HepG2 (cell line): ENCODE measurements around the gene RELL1. TPM values are rescaled to one million over a fixed set of nuclear protein-coding genes. Genes with fewer than 3 reads are reported as not detected.

Experiments
- AFF4 ChIP-seq: sonication (generic); formaldehyde crosslinking; IDR thresholded peaks from 2 replicates; pipeline ENCODE4 v1.4.0; 2020; ENCODE audit warnings: missing genetic modification reagents
- ASH2L ChIP-seq: fragments of 300-600, 200-600 bp; sonication (generic); IDR thresholded peaks from 2 replicates; pipeline ENCODE4 v1.7.0; 2017; ENCODE audit warnings: low read depth, mild to moderate bottlenecking, moderate library complexity, mixed read lengths, low read length; ENCODE audit not compliant: insufficient read length
- ATF7 ChIP-seq, 2 experiments: fragments of 450-650 bp in 1 of 2; sonication (generic) in 1 of 2; formaldehyde crosslinking in 1 of 2; IDR thresholded peaks; 2 replicates each; pipeline versions ENCODE4 v1.4.0 to v1.6.1; 2016 to 2020; ENCODE audit warnings: antibody characterized with exemption in 1 of 2, mild to moderate bottlenecking in 1 of 2, missing genetic modification reagents in 1 of 2
- ELF3 ChIP-seq: IDR thresholded peaks from 2 replicates; pipeline ENCODE4 v1.6.1; 2016; ENCODE audit warnings: missing genetic modification reagents, missing compliant biosample characterization
- FLYWCH1 ChIP-seq: sonication (generic); formaldehyde crosslinking; IDR thresholded peaks from 2 replicates; pipeline ENCODE4 v1.8.1; 2023; ENCODE audit warnings: mild to moderate bottlenecking, missing genetic modification reagents
- FOXA3 ChIP-seq: IDR thresholded peaks from 2 replicates; pipeline ENCODE4 v1.6.1; 2016; ENCODE audit warnings: missing genetic modification reagents, missing compliant biosample characterization
- HNF4G ChIP-seq, 2 experiments: sonication (generic) in 1 of 2; formaldehyde crosslinking in 1 of 2; IDR thresholded peaks; 2 replicates each; pipeline versions ENCODE4 v1.4.0 to v1.6.1; 2011 to 2020; ENCODE audit warnings: borderline replicate concordance in 2 of 2, low read depth in 2 of 2, mild to moderate bottlenecking in 2 of 2, low read length in 1 of 2, missing genetic modification reagents in 1 of 2, moderate library complexity in 1 of 2
- KMT2B ChIP-seq: IDR thresholded peaks from 2 replicates; pipeline ENCODE4 v1.6.1; 2016; ENCODE audit warnings: missing genetic modification reagents, missing compliant biosample characterization
- MAFK ChIP-seq, 2 experiments: IDR thresholded peaks in 1 of 2; conservative IDR thresholded peaks in 1 of 2; 2 replicates each; pipeline ENCODE4 v1.6.1; 2011; ENCODE audit warnings: improper control_type of control experiment in 2 of 2, low read length in 2 of 2
- MIXL1 ChIP-seq: IDR thresholded peaks from 2 replicates; pipeline ENCODE4 v1.6.1; 2016
- NCOA2 ChIP-seq: sonication (generic); formaldehyde crosslinking; IDR thresholded peaks from 2 replicates; pipeline ENCODE4 v1.8.0; 2022; ENCODE audit warnings: inconsistent platforms
- NFKBIZ ChIP-seq: IDR thresholded peaks from 2 replicates; pipeline ENCODE4 v1.6.1; 2018; ENCODE audit warnings: missing genetic modification reagents, missing compliant biosample characterization
- NR1H2 ChIP-seq: sonication (generic); formaldehyde crosslinking; IDR thresholded peaks from 2 replicates; pipeline ENCODE4 v1.8.1; 2022; ENCODE audit warnings: low read depth, missing genetic modification reagents, borderline replicate concordance
- POGZ ChIP-seq: sonication (generic); formaldehyde crosslinking; IDR thresholded peaks from 2 replicates; pipeline ENCODE4 v1.4.0; 2020; ENCODE audit warnings: mild to moderate bottlenecking, missing genetic modification reagents
- POLR2A ChIP-seq, 2 experiments: IDR thresholded peaks; 2 replicates each; pipeline ENCODE4 v1.6.1; 2011; ENCODE audit warnings: low read depth in 2 of 2, low read length in 2 of 2, mild to moderate bottlenecking in 1 of 2, moderate library complexity in 1 of 2; ENCODE audit not compliant: insufficient read depth in 1 of 2
- PPARG ChIP-seq: conservative IDR thresholded peaks from 2 replicates; pipeline ENCODE4 v1.6.1; 2016; ENCODE audit warnings: missing biosample characterization, missing genetic modification reagents
- SAP130 ChIP-seq: IDR thresholded peaks from 2 replicates; pipeline ENCODE4 v1.6.1; 2016; ENCODE audit warnings: low read depth
- SOX13 ChIP-seq, 3 experiments: fragments of 450-650 bp in 1 of 3; sonication (generic) in 1 of 3; formaldehyde crosslinking in 1 of 3; IDR thresholded peaks in 2 of 3; conservative IDR thresholded peaks in 1 of 3; 2 replicates each; pipeline versions ENCODE4 v1.5.0 to v1.6.1; 2016 to 2020; ENCODE audit warnings: antibody characterized with exemption in 1 of 3, mild to moderate bottlenecking in 1 of 3, missing compliant biosample characterization in 1 of 3, missing genetic modification reagents in 1 of 3, moderate library complexity in 1 of 3
- SOX5 ChIP-seq: IDR thresholded peaks from 2 replicates; pipeline ENCODE4 v1.6.1; 2016; ENCODE audit warnings: borderline replicate concordance
- STAG1 ChIP-seq: sonication (generic); formaldehyde crosslinking; IDR thresholded peaks from 2 replicates; pipeline ENCODE4 v1.4.0; 2020; ENCODE audit warnings: missing genetic modification reagents
- XRCC5 ChIP-seq: fragments of 200-400 bp; formaldehyde crosslinking; optimal IDR thresholded peaks from 2 replicates; pipeline ENCODE3; 2017; ENCODE audit warnings: mild to moderate bottlenecking, low read length
- ZMYM4 ChIP-seq: sonication (generic); formaldehyde crosslinking; IDR thresholded peaks from 2 replicates; pipeline ENCODE4 v1.8.1; 2023; ENCODE audit warnings: mild to moderate bottlenecking, missing genetic modification reagents
- ZNF143 ChIP-seq: sonication (generic); formaldehyde crosslinking; IDR thresholded peaks from 2 replicates; pipeline ENCODE4 v1.4.0; 2020; ENCODE audit warnings: missing genetic modification reagents
- polyA plus RNA-seq, 8 experiments: library from polyadenylated mRNA; depleted of rRNA in 3 of 8; stranded (reverse) in 7 of 8; unstranded in 1 of 8; fragments of >200 nt; fragmentation: Illumina TruSeq in 4 of 8; extraction: Trizol in 4 of 8; gene quantifications; 2 replicates each; pipeline versions ENCODE4 v1.2.1 to v1.2.3, GENCODE V29; 2011 to 2016; ENCODE audit warnings: low read depth in 4 of 8, missing spikeins in 1 of 8, mixed read lengths in 1 of 8; ENCODE audit not compliant: insufficient read depth in 1 of 8
- total RNA-seq, 5 experiments: library from RNA; depleted of rRNA; stranded (reverse); fragments of >200 nt; fragmentation: Illumina TruSeq; extraction: Trizol; gene quantifications; 2 replicates each; pipeline ENCODE4 v1.2.3, GENCODE V29; 2016; ENCODE audit warnings: low read depth in 1 of 5
- TF ChIP-seq, protein P1 (sequence below): sonication (generic); formaldehyde crosslinking; IDR thresholded peaks from 2 replicates; pipeline ENCODE4 v1.5.1; 2020; ENCODE audit warnings: mild to moderate bottlenecking, missing genetic modification reagents, borderline replicate concordance

The RELL1 gene
- total and polyA plus RNA-seq, 2 of the 13 experiments (the other 11 are each of a cell fraction or from before 2014, with no cell fraction given) = 8.4 to 58.4 TPM

DNA sequence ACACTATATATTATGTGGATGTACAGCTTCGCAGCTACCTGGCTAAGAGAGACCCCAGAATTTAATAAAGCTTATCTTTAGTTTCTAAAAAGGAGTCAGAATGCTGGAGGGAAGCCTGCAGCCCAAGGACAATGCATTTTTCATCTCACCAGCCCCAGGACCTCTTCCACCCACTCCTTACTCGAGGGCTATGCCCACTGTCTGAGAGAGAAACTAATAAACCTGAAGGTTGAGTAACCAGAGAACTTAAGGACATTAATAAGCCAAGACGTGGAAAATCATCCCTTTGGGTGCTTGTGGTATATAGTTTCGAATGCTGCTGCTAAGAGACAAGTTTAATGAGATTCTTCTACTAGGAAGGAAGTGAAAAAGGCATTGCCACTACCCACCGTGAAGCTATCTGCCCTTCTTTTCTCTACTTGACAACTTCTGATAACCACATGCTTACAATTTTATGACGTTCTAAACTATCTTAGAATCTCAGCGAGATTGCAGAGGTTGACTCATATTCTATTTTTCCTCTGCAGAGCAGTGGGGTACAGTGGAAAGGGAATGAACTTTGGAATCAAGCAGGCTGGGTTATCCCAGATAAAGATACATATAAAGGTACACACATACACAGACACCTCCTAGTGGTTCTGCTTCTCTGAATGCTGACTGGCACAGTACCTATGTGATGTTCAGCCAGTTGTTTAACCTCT, 3.3 kb downstream of the RELL1 start (continued):
- 0 out of 2 replicates have a peak, but pooled peaks have one; percentile 15 for TF ChIP-seq POGZ (CRISPR knock-in tag)
- TF ChIP-seq ZNF143 = no peak
- no peak for TF ChIP-seq ATF7 (IDR thresholded peaks at IDR 0.05)
- TF ChIP-seq ATF7 (CRISPR knock-in tag; IDR thresholded peaks at IDR 0.05) = no peak
- no peak for TF ChIP-seq AFF4 (CRISPR knock-in tag)
- TF ChIP-seq PPARG (CRISPR knock-in tag) = peak; percentile 54; the same call in 1 of the 2 replicates
- peak; percentile 25; the same call in 1 of the 2 replicates for TF ChIP-seq MIXL1 (CRISPR knock-in tag)
- 0 out of 4 replicates have a peak, but pooled peaks of 1 of the 2 experiments have one; percentile 36 for TF ChIP-seq POLR2A (IDR thresholded peaks at IDR 0.05; ENCODE audit: insufficient read depth in 1 of 2, low read depth in 2 of 2, low read length in 2 of 2)
- TF ChIP-seq FLYWCH1 = no peak
- TF ChIP-seq ASH2L = peak; percentile 18
- peak; percentile 47 for TF ChIP-seq HNF4G (IDR thresholded peaks at IDR 0.05; ENCODE audit: borderline replicate concordance, low read depth, low read length)
- TF ChIP-seq HNF4G (CRISPR knock-in tag; IDR thresholded peaks at IDR 0.05; ENCODE audit: borderline replicate concordance, low read depth) = no peak
- peak; percentile 53; the same call in 1 of the 2 replicates for TF ChIP-seq ZMYM4
- TF ChIP-seq STAG1 (CRISPR knock-in tag) = peak; percentile 68
- TF ChIP-seq FOXA3 = 0 out of 2 replicates have a peak, but pooled peaks have one; percentile 20
- peak; percentile 27; the same call in 1 of the 2 replicates for TF ChIP-seq SOX5 (CRISPR knock-in tag)
- TF ChIP-seq NR1H2 (CRISPR knock-in tag) = no peak
- TF ChIP-seq SAP130 (CRISPR knock-in tag) = peak; percentile 54
- no peak for TF ChIP-seq XRCC5
- TF ChIP-seq, protein P1, sequence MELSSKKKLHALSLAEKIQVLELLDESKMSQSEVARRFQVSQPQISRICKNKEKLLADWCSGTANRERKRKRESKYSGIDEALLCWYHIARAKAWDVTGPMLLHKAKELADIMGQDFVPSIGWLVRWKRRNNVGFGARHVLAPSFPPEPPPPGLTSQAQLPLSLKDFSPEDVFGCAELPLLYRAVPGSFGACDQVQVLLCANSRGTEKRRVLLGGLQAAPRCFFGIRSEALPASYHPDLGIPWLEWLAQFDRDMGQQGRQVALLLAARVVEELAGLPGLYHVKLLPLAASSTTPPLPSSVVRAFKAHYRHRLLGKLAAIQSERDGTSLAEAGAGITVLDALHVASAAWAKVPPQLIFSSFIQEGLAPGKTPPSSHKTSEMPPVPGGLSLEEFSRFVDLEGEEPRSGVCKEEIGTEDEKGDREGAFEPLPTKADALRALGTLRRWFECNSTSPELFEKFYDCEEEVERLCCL (CRISPR knock-in tag) = no peak
- TF ChIP-seq NFKBIZ = no peak
- no peak for TF ChIP-seq SOX13 (IDR thresholded peaks at IDR 0.05)
- peak in 1 of 2 experiments; percentile 45; a peak in 1 of 4 replicates for TF ChIP-seq SOX13 (CRISPR knock-in tag; conservative IDR thresholded peaks at IDR 0.05 in 1 of 2, IDR thresholded peaks at IDR 0.05 in 1 of 2)
- peak; percentile 11; the same call in 1 of the 2 replicates for TF ChIP-seq NCOA2
- peak; percentile 38 to 47; a peak in 3 of 4 replicates for TF ChIP-seq MAFK (conservative IDR thresholded peaks at IDR 0.05 in 1 of 2, IDR thresholded peaks at IDR 0.05 in 1 of 2; ENCODE audit: low read length in 2 of 2)
- TF ChIP-seq KMT2B = 0 out of 2 replicates have a peak, but pooled peaks have one; percentile 55
- TF ChIP-seq ELF3 (CRISPR knock-in tag) = 0 out of 2 replicates have a peak, but pooled peaks have one; percentile 24
